Measurements from ENCODE around the gene CTPS2. TPM values are rescaled to one million over a fixed set of nuclear protein-coding genes. Genes with fewer than 3 reads are reported as not detected.

The CTPS2 gene
- total and polyA plus RNA-seq, 4 donors, result 5.1 to 17.6 (median 12.1) TPM

DNA sequence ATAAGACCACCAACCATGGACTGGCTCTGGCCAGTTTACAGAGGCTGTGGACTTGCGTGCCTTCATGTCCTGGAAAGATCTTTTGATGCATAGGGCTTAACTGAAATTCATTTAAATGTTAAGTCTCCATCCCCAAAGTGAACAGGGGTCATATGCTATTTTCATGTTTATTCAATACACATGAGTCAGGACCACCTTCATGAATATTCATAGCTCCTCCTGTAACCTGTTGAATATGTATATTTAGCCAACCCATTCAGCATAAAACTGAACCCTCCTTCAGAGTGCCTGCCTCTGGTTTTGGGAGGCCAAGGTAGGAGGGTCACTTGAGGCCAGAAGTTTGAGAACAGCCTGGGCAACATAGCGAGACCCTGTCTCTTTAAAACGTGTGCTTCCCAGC lies 7.1 kb downstream of the CTPS2 start:
- intact Hi-C loops (cut with DNase I), result no loop called here
- ATAC-seq (ENCODE audit: low FRiP score), result no peak
- 84 to 87% methylated on average over 3 of the region's 3 CpGs for WGBS, 2 donors

GRCh38 chrX:16702700-16703599 lies 9.5 kb downstream of the CTPS2 start:
- Histone ChIP-seq H3K36me3 (ENCODE audit: control insufficient read depth in 1 of 2, insufficient read depth in 2 of 2, low read length in 1 of 2) (no peaks in the 10 kb centered on the region), H3K4me3 (ENCODE audit: low read length in 2 of 2) (no peak overlapping the region), H3K27ac (ENCODE audit: low read depth in 1 of 2, low read length in 2 of 2) (no peak overlapping the region), H3K27me3 (ENCODE audit: control insufficient read depth in 1 of 2, insufficient read depth in 2 of 2, low read length in 1 of 2) (no peaks in the 10 kb centered on the region), H3K9me3 (ENCODE audit: control insufficient read depth, low read length) (no peaks in the 10 kb centered on the region), H3K4me1 (ENCODE audit: control insufficient read depth in 1 of 2, insufficient read depth in 2 of 2, low read length in 2 of 2) (no peaks in the 10 kb centered on the region)
- WGBS, 2 donors, result 67 to 71% methylated on average over 15 of the region's 15 CpGs
- intact Hi-C loops (cut with DNase I), result no loop called here
- no peak for DNase-seq
- ATAC-seq (ENCODE audit: low FRiP score), result no peak

More for the DNA sequence above, 7.1 kb downstream of the CTPS2 start:
- no peaks in the 10 kb centered on the region for H3K9me3 ChIP-seq (ENCODE audit: control insufficient read depth, low read length)
- DNase-seq, result no peak
- H3K4me3 ChIP-seq (ENCODE audit: low read length in 2 of 2), result no peak overlapping the region
- H3K4me1 ChIP-seq (ENCODE audit: control insufficient read depth in 1 of 2, insufficient read depth in 2 of 2, low read length in 2 of 2), result no peaks in the 10 kb centered on the region
- no peak overlapping the region for H3K27ac ChIP-seq (ENCODE audit: low read depth in 1 of 2, low read length in 2 of 2)
- no peaks in the 10 kb centered on the region for H3K36me3 ChIP-seq (ENCODE audit: control insufficient read depth in 1 of 2, insufficient read depth in 2 of 2, low read length in 1 of 2)
- H3K27me3 ChIP-seq (ENCODE audit: control insufficient read depth in 1 of 2, insufficient read depth in 2 of 2, low read length in 1 of 2), result no peaks in the 10 kb centered on the region

GRCh38 chrX:16700734-16701133 lies 11.7 kb downstream of the CTPS2 start:
- intact Hi-C loops (cut with DNase I), result no loop called here
- Histone ChIP-seq H3K4me1 (ENCODE audit: control insufficient read depth in 1 of 2, insufficient read depth in 2 of 2, low read length in 2 of 2) (no peaks in the 10 kb centered on the region), H3K9me3 (ENCODE audit: control insufficient read depth, low read length) (no peaks in the 10 kb centered on the region), H3K4me3 (ENCODE audit: low read length in 2 of 2) (no peak overlapping the region), H3K27me3 (ENCODE audit: control insufficient read depth in 1 of 2, insufficient read depth in 2 of 2, low read length in 1 of 2) (no peaks in the 10 kb centered on the region), H3K36me3 (ENCODE audit: control insufficient read depth in 1 of 2, insufficient read depth in 2 of 2, low read length in 1 of 2) (peaks cover 0 to 3% of the 10 kb centered on the region in 2 donors), H3K27ac (ENCODE audit: low read depth in 1 of 2, low read length in 2 of 2) (no peak overlapping the region)
- no peak for DNase-seq
- WGBS, 2 donors, result 79 to 85% methylated on average over 2 of the region's 2 CpGs
- ATAC-seq (ENCODE audit: low FRiP score), result no peak

GRCh38 chrX:16699389-16699788 lies 13.1 kb downstream of the CTPS2 start:
- peaks cover 0 to 3% of the 10 kb centered on the region in 2 donors for H3K36me3 ChIP-seq (ENCODE audit: control insufficient read depth in 1 of 2, insufficient read depth in 2 of 2, low read length in 1 of 2)
- H3K4me1 ChIP-seq (ENCODE audit: control insufficient read depth in 1 of 2, insufficient read depth in 2 of 2, low read length in 2 of 2), result no peaks in the 10 kb centered on the region
- ATAC-seq (ENCODE audit: low FRiP score) (no peak), DNase-seq (no peak)
- intact Hi-C loops (cut with DNase I), result loop anchor here in 1 of 2 donors (10.0 kb wide), 1 partner anchor 585 kb away; no protein-coding TSS in a partner anchor
- no peak overlapping the region for H3K27ac ChIP-seq (ENCODE audit: low read depth in 1 of 2, low read length in 2 of 2)
- H3K9me3 ChIP-seq (ENCODE audit: control insufficient read depth, low read length), result no peaks in the 10 kb centered on the region
- H3K27me3 ChIP-seq (ENCODE audit: control insufficient read depth in 1 of 2, insufficient read depth in 2 of 2, low read length in 1 of 2), result no peaks in the 10 kb centered on the region
- H3K4me3 ChIP-seq (ENCODE audit: low read length in 2 of 2), result no peak overlapping the region
- 87 to 88% methylated on average over 6 of the region's 6 CpGs for WGBS, 2 donors

- Histone ChIP-seq H3K4me1 (ENCODE audit: control insufficient read depth in 1 of 2, insufficient read depth in 2 of 2, low read length in 2 of 2) (no peaks in the 10 kb centered on the region), H3K36me3 (ENCODE audit: control insufficient read depth in 1 of 2, insufficient read depth in 2 of 2, low read length in 1 of 2) (peaks cover 0 to 3% of the 10 kb centered on the region in 2 donors), H3K4me3 (ENCODE audit: low read length in 2 of 2) (no peak overlapping the region), H3K27me3 (ENCODE audit: control insufficient read depth in 1 of 2, insufficient read depth in 2 of 2, low read length in 1 of 2) (no peaks in the 10 kb centered on the region), H3K27ac (ENCODE audit: low read depth in 1 of 2, low read length in 2 of 2) (no peak overlapping the region), H3K9me3 (ENCODE audit: control insufficient read depth, low read length) (no peaks in the 10 kb centered on the region)
- intact Hi-C loops (cut with DNase I), result loop anchor here in 1 of 2 donors (10.0 kb wide), 1 partner anchor 582 kb away; no protein-coding TSS in a partner anchor
- DNase-seq, result no peak
- WGBS, 2 donors, result 75 to 83% methylated on average over 3 of the region's 3 CpGs
- ATAC-seq (ENCODE audit: low FRiP score), result no peak
Observed at GRCh38 chrX:16696956-16697355, 15.5 kb downstream of the CTPS2 start.

- Histone ChIP-seq H3K36me3 (ENCODE audit: control insufficient read depth in 1 of 2, insufficient read depth in 2 of 2, low read length in 1 of 2) (peaks cover 0 to 3% of the 10 kb centered on the region in 2 donors), H3K4me3 (ENCODE audit: low read length in 2 of 2) (no peak overlapping the region), H3K27me3 (ENCODE audit: control insufficient read depth in 1 of 2, insufficient read depth in 2 of 2, low read length in 1 of 2) (no peaks in the 10 kb centered on the region), H3K4me1 (ENCODE audit: control insufficient read depth in 1 of 2, insufficient read depth in 2 of 2, low read length in 2 of 2) (no peaks in the 10 kb centered on the region), H3K27ac (ENCODE audit: low read depth in 1 of 2, low read length in 2 of 2) (no peak overlapping the region), H3K9me3 (ENCODE audit: control insufficient read depth, low read length) (no peaks in the 10 kb centered on the region)
- WGBS, 2 donors, result 53 to 56% methylated on average over 10 of the region's 10 CpGs
- DNase-seq (peak; percentile 61 to 84), ATAC-seq (ENCODE audit: low FRiP score) (peak; percentile 76)
- intact Hi-C loops (cut with DNase I), result loop anchor here in 1 of 2 donors (10.0 kb wide), 1 partner anchor 580 kb away; no protein-coding TSS in a partner anchor
Observed at GRCh38 chrX:16695079-16695676, 17.3 kb downstream of the CTPS2 start.

DNA sequence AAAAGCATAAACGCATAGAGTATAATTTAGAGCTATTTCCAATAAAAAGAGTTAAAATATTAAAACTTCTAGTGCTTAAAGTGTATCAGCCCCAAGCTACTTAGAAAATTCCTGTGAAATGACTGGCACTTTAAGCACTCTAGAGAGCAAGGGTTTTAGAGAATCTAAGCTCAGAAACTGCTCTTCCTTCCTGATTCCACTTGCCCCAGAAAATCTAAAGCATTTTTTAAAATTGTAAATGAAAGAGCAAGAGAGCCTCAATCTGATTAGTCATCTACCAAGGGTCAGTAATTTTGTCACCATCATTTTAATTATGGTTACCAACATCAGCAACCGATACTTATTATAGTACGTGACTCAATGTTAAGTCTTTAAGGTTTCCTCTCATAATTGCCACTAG lies 25.0 kb downstream of the CTPS2 start:
- no peak for DNase-seq
- peaks cover 4 to 6% of the 10 kb centered on the region in 2 donors for H3K36me3 ChIP-seq (ENCODE audit: control insufficient read depth in 1 of 2, insufficient read depth in 2 of 2, low read length in 1 of 2)
- intact Hi-C loops (cut with DNase I), result loop anchor here in 1 of 2 donors (10.0 kb wide), 1 partner anchor 253 kb away; no protein-coding TSS in a partner anchor
- H3K4me1 ChIP-seq (ENCODE audit: control insufficient read depth in 1 of 2, insufficient read depth in 2 of 2, low read length in 2 of 2), result no peaks in the 10 kb centered on the region
- no peaks in the 10 kb centered on the region for H3K9me3 ChIP-seq (ENCODE audit: control insufficient read depth, low read length)
- no peak overlapping the region for H3K27ac ChIP-seq (ENCODE audit: low read depth in 1 of 2, low read length in 2 of 2)
- ATAC-seq (ENCODE audit: low FRiP score), result no peak
- 89 to 94% methylated on average over 3 of the region's 3 CpGs for WGBS, 2 donors
- no peaks in the 10 kb centered on the region for H3K27me3 ChIP-seq (ENCODE audit: control insufficient read depth in 1 of 2, insufficient read depth in 2 of 2, low read length in 1 of 2)
- H3K4me3 ChIP-seq (ENCODE audit: low read length in 2 of 2), result no peak overlapping the region

DNA sequence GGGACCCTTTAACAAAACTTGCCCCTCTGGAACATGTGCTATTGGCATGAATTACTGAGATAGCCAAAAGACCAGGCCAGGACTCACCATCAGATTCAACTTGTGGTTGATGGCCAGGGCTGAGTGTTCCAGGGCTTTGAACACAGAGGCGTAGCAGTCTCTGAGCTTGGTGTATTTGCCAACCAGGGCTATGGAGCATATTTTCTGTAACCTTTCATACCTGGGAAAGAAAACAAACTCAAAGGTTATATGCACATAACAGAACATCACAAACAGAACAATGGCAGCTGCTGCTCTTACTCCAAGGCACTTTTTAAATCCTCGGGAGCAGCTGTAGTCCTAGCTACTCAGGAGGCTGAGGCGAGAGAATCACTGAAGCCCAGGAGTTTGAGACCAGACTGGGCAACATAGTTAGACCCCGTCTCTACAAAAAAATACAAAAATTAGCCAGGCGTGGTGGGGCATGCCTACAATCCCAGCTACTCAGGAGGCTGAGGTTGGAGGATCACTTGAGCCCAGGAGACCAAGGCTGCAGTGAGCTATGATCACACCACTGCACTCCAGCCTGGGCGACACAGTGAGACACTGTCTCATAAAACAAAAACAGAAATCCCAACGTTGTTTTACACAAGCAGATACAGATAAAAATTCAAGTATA lies 29.3 kb downstream of the CTPS2 start:
- 89 to 90% methylated on average over 7 of the region's 7 CpGs for whole genome bisulfite sequencing, 2 donors
- Histone ChIP-seq H3K9me3 (ENCODE audit: control insufficient read depth, low read length) (no peaks in the 10 kb centered on the region), H3K4me1 (ENCODE audit: control insufficient read depth in 1 of 2, insufficient read depth in 2 of 2, low read length in 2 of 2) (no peaks in the 10 kb centered on the region), H3K4me3 (ENCODE audit: low read length in 2 of 2) (no peak overlapping the region), H3K27ac (ENCODE audit: low read depth in 1 of 2, low read length in 2 of 2) (no peak overlapping the region), H3K27me3 (ENCODE audit: control insufficient read depth in 1 of 2, insufficient read depth in 2 of 2, low read length in 1 of 2) (no peaks in the 10 kb centered on the region), H3K36me3 (ENCODE audit: control insufficient read depth in 1 of 2, insufficient read depth in 2 of 2, low read length in 1 of 2) (peaks cover 4 to 6% of the 10 kb centered on the region in 2 donors)
- no peak for ATAC-seq (ENCODE audit: low FRiP score)
- intact Hi-C loops (cut with DNase I), result loop anchor here in 1 of 2 donors (10.0 kb wide), 1 partner anchor 248 kb away; no protein-coding TSS in a partner anchor
- no peak for DNase-seq

Data from aorta (tissue), 5 donors.